ENCODE data around the gene NHERF2.

GRCh38 chr16:1980770-1981087 lies 46.0 kb upstream of the NHERF2 start:
- no peak for TF ChIP-seq EP300 (IDR thresholded peaks at IDR 0.05)
- TF ChIP-seq CTCF (IDR thresholded peaks at IDR 0.05) = no peak
